Thyroid gland (tissue), 4 donors: Measurements from ENCODE around the gene ANO2.

Experiments
- CTCF ChIP-seq, 6 experiments: fragments of 200-600 bp in 3 of 6; fragments of 450-650 bp in 3 of 6; sonication (generic) in 3 of 6; IDR thresholded peaks; one replicate each; pipeline ENCODE4 v1.5.1; 2016 to 2019; ENCODE audit warnings: antibody characterized with exemption in 6 of 6, mild to moderate bottlenecking in 2 of 6, inconsistent platforms in 1 of 6, moderate library complexity in 1 of 6
- POLR2A ChIP-seq, 2 donors: fragments of 450-650 bp; IDR thresholded peaks; one replicate each; pipeline ENCODE4 v1.6.1; 2017; ENCODE audit warnings: antibody characterized with exemption in 2 of 2, mild to moderate bottlenecking in 2 of 2, moderate library complexity in 1 of 2

DNA sequence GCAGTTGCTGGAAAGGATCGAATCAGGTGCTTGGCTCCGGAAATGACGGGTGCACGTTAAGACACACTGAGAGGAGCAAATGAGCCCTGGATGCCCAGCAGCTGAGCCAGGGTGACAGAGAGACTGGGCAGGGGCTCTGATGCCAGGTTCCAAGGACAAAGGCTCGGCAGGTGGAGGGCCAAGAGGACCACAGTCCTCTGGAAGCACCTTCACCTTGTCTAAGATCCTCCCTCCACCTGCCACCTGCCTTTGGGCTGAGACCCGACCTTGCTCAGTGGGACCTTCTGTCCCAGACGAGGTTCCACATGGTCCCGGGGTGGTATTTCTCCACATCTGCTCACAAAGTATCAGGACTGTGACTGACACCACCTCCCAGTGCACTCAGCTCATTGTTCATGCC lies 1.0 kb downstream of the ANO2 start:
- TF ChIP-seq CTCF (IDR thresholded peaks at IDR 0.05), result no peak
- no peak for TF ChIP-seq POLR2A (IDR thresholded peaks at IDR 0.05)
